HG03469 (cell line): ENCODE results near the gene VCX2.
"Not testable (repeated sequence)": the region's sequence is repeated elsewhere in the genome, so short reads cannot be mapped to it uniquely, and the experiment has no call there.

Source experiments
- ATAC-seq: cut with Tn5 transposase; IDR thresholded peaks from one replicate; pipeline ENCODE4 v1.9.1; 2021; ENCODE audit warnings: mild to moderate bottlenecking, moderate library complexity, moderate number of reproducible peaks; ENCODE audit not compliant: unreplicated experiment

The VCX2 gene

DNA sequence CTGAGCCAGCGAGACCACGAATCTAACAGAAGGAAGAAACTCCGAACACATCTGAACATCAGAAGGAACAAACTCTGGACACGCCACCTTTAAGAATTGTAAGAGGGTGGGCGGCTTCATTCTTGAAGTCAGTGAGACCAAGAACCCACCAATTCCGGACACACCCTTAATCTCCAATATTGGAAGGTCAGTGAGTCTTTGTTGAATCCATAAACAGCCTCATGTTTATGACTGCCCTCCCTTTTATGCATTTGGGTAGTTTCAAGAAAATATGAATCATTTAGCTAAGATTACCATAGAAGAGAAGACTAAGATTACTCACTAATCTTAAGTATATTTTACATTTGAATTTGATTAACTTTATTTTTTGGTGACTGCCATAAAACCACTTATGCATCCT is 48.5 kb downstream of the VCX2 start:
- ATAC-seq = no peak

DNA sequence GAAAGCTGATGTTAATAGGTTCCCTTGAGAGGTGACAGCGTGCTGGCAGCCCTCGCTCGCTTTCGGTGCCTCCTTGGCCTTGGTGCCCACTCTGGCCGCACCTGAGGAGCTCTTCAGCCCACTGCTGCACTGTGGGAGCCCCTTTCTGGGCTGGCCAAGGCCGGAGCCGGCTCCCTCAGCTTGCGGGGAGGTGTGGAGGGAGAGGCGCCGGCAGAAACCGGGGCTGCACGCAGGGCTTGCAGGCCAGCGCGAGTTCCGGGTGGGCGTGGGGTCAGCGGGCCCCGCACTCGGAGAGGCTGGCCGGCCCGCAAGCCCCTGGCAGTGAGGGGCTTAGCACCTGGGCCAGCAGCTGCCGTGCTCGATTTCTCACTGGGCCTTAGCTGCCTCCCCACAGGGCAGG is 49.7 kb downstream of the VCX2 start:
- not testable (repeated sequence) for ATAC-seq
